ENCODE measurements around the gene HPSE2. TPM values are rescaled to one million over a fixed set of nuclear protein-coding genes. Genes with fewer than 3 reads are reported as not detected.

Gene HPSE2
- polyA plus RNA-seq, 1 experiment, result not detected

DNA sequence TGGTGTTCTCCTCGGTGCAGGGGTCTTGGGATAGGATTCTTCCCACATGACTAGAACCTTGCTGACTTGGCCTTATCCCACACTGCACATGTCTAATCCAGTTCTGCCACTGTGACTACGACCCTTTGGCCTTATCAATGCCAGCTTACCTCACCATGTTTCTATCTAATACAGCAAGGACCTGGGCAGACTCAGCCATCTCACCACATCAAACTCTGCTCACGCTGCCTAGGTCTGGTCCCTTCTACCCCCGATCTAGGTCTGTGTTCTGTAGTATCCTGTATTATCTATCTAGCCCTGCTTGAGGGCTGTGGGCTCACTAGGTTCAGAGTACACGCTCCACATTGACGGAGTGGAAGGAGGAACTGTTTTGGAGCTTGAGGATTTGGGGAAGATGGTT lies 282.4 kb downstream of the HPSE2 start:
- ChIA-PET CTCF (no interaction called here), POLR2A (no interaction called here)
- no peak overlapping the region for H3K4me3 ChIP-seq (ENCODE audit: low read depth, low read length)
- H3K27me3 ChIP-seq (ENCODE audit: control insufficient read depth, insufficient read depth, low read length), result no peaks in the 10 kb centered on the region
- TF ChIP-seq, protein P1, sequence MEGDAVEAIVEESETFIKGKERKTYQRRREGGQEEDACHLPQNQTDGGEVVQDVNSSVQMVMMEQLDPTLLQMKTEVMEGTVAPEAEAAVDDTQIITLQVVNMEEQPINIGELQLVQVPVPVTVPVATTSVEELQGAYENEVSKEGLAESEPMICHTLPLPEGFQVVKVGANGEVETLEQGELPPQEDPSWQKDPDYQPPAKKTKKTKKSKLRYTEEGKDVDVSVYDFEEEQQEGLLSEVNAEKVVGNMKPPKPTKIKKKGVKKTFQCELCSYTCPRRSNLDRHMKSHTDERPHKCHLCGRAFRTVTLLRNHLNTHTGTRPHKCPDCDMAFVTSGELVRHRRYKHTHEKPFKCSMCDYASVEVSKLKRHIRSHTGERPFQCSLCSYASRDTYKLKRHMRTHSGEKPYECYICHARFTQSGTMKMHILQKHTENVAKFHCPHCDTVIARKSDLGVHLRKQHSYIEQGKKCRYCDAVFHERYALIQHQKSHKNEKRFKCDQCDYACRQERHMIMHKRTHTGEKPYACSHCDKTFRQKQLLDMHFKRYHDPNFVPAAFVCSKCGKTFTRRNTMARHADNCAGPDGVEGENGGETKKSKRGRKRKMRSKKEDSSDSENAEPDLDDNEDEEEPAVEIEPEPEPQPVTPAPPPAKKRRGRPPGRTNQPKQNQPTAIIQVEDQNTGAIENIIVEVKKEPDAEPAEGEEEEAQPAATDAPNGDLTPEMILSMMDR (IDR thresholded peaks at IDR 0.05; ENCODE audit: low read depth, low read length), result no peak
- H3K27ac ChIP-seq (ENCODE audit: low read depth, low read length), result no peak overlapping the region
- DNase-seq (ENCODE audit: low read depth, low spot score), result no peak
- H3K9me3 ChIP-seq (ENCODE audit: control insufficient read depth, insufficient read depth, low read length), result no peaks in the 10 kb centered on the region

DNA sequence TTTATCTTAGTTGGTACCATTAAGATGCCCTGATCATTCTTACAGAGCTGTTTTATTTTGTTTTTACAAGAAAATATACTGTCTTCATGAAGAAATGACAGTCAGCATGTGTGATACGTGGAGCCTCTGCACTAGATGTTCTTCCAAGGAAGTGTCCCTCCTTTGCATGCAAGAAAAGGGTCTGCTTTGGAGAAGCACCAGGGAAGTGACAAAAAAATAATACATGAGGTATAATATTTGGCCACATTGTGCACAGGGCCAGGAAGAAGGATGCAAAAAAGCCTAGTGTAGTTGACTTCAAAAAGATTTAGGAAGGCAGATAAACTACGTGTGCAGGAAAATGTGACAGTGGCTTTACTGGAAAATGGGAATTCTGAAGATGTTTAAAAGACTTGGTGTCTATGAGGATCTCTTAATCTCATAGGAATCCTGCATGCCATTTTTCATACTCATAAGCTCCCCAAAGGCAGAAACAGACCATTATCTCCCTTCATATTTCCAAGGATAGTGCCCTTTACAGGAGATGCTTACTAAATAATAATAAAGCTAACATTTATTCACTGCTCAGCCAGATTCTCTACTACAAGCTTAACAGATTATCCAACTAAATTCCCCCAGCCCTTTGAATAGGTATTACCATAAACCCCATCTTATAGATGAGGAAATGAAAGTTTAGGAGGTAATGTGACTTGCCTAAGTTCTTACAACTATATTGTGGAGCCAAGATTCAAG lies 284.2 kb downstream of the HPSE2 start:
- no peak for DNase-seq (ENCODE audit: low read depth, low spot score)
- ChIA-PET POLR2A (no interaction called here), CTCF (interaction anchor here (0.6 kb wide), 1 partner anchor 110 kb away, joined by 4 read pairs; no protein-coding TSS in a partner anchor)
- H3K9me3 ChIP-seq (ENCODE audit: control insufficient read depth, insufficient read depth, low read length), result no peaks in the 10 kb centered on the region
- no peak overlapping the region for H3K27ac ChIP-seq (ENCODE audit: low read depth, low read length)
- no peak overlapping the region for H3K4me3 ChIP-seq (ENCODE audit: low read depth, low read length)
- TF ChIP-seq, protein P1 (IDR thresholded peaks at IDR 0.05; ENCODE audit: low read depth, low read length), result no peak
- no peaks in the 10 kb centered on the region for H3K27me3 ChIP-seq (ENCODE audit: control insufficient read depth, insufficient read depth, low read length)

DNA sequence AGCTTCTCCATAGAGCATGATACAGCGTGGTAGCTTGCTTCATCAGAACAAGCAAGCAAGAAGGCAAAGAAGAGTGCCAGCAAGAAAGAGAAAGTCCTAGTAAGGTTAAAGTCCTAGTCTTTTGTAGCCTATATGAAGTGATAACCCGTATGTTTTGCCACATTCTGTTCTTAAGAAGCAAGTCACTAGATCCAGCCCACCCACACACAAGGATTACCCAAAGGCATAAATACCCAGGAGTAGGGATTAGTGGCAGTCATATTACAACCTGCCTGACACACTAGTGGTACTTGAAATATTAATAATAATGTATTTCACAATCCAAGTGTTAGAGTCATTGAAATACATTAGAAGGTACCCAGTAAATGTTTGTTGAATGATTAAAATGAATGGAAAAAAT lies 285.5 kb downstream of the HPSE2 start:
- POLR2A ChIA-PET, result no interaction called here
- Histone ChIP-seq H3K27me3 (ENCODE audit: control insufficient read depth, insufficient read depth, low read length) (no peaks in the 10 kb centered on the region), H3K27ac (ENCODE audit: low read depth, low read length) (no peak overlapping the region), H3K9me3 (ENCODE audit: control insufficient read depth, insufficient read depth, low read length) (no peaks in the 10 kb centered on the region), H3K4me3 (ENCODE audit: low read depth, low read length) (no peak overlapping the region)
- TF ChIP-seq, protein P1 (IDR thresholded peaks at IDR 0.05; ENCODE audit: low read depth, low read length), result no peak
- no peak for DNase-seq (ENCODE audit: low read depth, low spot score)
- CTCF ChIA-PET, result no interaction called here

DNA sequence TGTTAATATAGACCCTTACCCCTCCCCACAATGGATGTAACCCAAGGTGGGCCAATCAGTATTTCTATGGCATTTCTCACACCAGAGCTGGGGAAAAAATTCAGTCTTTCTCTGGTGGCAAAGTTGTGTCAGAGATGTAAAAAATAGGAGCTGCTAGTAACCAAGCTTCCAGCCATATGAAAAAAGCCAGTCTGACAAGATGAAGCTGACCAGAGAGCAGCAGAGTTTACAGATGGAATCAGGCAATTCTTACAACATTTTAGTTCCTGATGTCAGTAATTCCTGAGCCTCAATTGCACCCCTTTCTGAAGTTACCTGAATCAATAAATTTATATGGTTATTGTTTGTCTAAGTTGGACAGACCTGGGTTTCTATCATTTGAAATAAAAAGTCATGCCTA lies 286.3 kb downstream of the HPSE2 start:
- POLR2A ChIA-PET, result no interaction called here
- no peak for DNase-seq (ENCODE audit: low read depth, low spot score)
- no peak overlapping the region for H3K4me3 ChIP-seq (ENCODE audit: low read depth, low read length)
- no peaks in the 10 kb centered on the region for H3K27me3 ChIP-seq (ENCODE audit: control insufficient read depth, insufficient read depth, low read length)
- no peak overlapping the region for H3K27ac ChIP-seq (ENCODE audit: low read depth, low read length)
- H3K9me3 ChIP-seq (ENCODE audit: control insufficient read depth, insufficient read depth, low read length), result no peaks in the 10 kb centered on the region
- CTCF ChIA-PET, result no interaction called here
- TF ChIP-seq, protein P1 (IDR thresholded peaks at IDR 0.05; ENCODE audit: low read depth, low read length), result no peak

DNA sequence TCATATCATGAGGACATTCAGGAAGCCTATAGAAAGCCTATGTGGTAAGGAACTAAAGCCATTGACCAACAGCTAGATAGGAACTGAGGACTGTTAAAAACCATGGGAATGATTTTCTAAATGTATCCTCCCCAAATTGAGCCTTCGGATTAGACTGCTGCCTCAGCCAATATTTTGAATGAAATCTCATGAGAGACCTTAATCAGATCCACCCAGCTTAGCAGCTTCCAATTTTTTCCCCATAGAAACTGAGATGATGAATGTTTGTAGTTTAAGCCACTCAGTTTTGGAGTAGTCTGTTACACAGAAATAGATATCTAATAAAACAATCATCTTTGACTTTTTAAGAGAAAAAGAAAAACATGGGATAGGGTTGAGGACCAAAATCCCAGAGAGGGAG lies 292.0 kb downstream of the HPSE2 start:
- DNase-seq (ENCODE audit: low read depth, low spot score), result no peak
- ChIA-PET CTCF (no interaction called here), POLR2A (no interaction called here)
- TF ChIP-seq, protein P1 (IDR thresholded peaks at IDR 0.05; ENCODE audit: low read depth, low read length), result no peak
- Histone ChIP-seq H3K27me3 (ENCODE audit: control insufficient read depth, insufficient read depth, low read length) (peaks cover 4% of the 10 kb centered on the region), H3K9me3 (ENCODE audit: control insufficient read depth, insufficient read depth, low read length) (no peaks in the 10 kb centered on the region), H3K27ac (ENCODE audit: low read depth, low read length) (no peak overlapping the region), H3K4me3 (ENCODE audit: low read depth, low read length) (no peak overlapping the region)

All from AG04450 (cell line).